ENCODE measurements around the gene LOXL3.

LOXL3 gene

DNA sequence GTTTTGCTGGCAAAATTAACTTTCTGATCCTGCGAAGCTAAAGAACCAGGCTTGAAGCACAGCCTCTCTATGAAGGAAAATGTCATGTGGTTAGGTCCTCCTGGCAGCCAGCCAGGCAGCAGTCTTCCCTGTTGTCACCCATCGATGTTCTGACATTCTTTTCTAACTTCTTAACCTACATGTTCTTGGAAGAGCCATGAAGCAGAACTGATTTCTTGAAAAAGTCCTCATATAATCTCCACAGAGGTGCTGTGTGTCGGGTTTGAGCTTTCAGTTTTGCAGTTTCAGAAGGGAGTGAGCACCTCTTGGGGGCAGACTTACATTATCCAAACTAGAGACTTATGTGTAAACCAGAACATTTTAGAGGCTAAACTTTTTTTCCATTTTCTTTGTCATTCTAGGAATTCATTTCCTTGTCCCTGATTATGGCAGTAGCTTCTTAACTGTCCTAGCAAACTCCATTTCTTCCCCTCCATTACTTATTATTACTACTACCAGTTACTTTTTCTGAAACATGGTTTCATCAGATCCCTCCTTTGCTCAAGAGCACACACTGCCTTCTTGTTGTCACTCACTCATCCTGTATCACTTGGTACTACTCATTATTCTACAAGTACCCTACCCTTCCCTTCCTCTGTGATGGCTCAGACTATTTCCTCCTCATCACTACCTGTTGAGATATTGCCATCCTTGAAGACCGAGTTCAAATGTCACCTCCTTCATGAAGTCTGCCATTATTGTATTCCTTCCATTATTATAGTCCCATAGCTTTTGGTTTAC, 31.9 kb upstream of the LOXL3 start:
- TF ChIP-seq CTCF (IDR thresholded peaks at IDR 0.05; ENCODE audit: poor library complexity, severe bottlenecking) = no peak
- Histone ChIP-seq H3K4me1 (ENCODE audit: insufficient read depth, poor library complexity, severe bottlenecking) (no peaks in the 10 kb centered on the region), H3K4me3 (ENCODE audit: severe bottlenecking) (no peak overlapping the region), H3K9me3 (ENCODE audit: severe bottlenecking) (no peaks in the 10 kb centered on the region), H3K27ac (ENCODE audit: poor library complexity, severe bottlenecking) (no peak overlapping the region), H3K36me3 (ENCODE audit: low read depth) (no peaks in the 10 kb centered on the region), H3K27me3 (ENCODE audit: insufficient read depth, poor library complexity, severe bottlenecking) (no peaks in the 10 kb centered on the region)
- ATAC-seq (ENCODE audit: low read depth) (no peak), DNase-seq (ENCODE audit: low spot score) (no peak)

GRCh38 chr2:74584088-74584645, 30.4 kb upstream of the LOXL3 start:
- Histone ChIP-seq H3K27ac (ENCODE audit: poor library complexity, severe bottlenecking) (no peak overlapping the region), H3K4me3 (ENCODE audit: severe bottlenecking) (no peak overlapping the region), H3K36me3 (ENCODE audit: low read depth) (no peaks in the 10 kb centered on the region), H3K9me3 (ENCODE audit: severe bottlenecking) (no peaks in the 10 kb centered on the region), H3K4me1 (ENCODE audit: insufficient read depth, poor library complexity, severe bottlenecking) (no peaks in the 10 kb centered on the region), H3K27me3 (ENCODE audit: insufficient read depth, poor library complexity, severe bottlenecking) (no peaks in the 10 kb centered on the region)
- TF ChIP-seq CTCF (IDR thresholded peaks at IDR 0.05; ENCODE audit: poor library complexity, severe bottlenecking) = no peak
- DNase-seq (ENCODE audit: low spot score) (no peak), ATAC-seq (ENCODE audit: low read depth) (no peak)

- no peak for TF ChIP-seq CTCF (IDR thresholded peaks at IDR 0.05; ENCODE audit: poor library complexity, severe bottlenecking)
- ATAC-seq (ENCODE audit: low read depth) (no peak), DNase-seq (ENCODE audit: low spot score) (no peak)
- Histone ChIP-seq H3K27ac (ENCODE audit: poor library complexity, severe bottlenecking) (no peak overlapping the region), H3K4me3 (ENCODE audit: severe bottlenecking) (no peak overlapping the region), H3K27me3 (ENCODE audit: insufficient read depth, poor library complexity, severe bottlenecking) (no peaks in the 10 kb centered on the region), H3K36me3 (ENCODE audit: low read depth) (no peaks in the 10 kb centered on the region), H3K9me3 (ENCODE audit: severe bottlenecking) (no peaks in the 10 kb centered on the region), H3K4me1 (ENCODE audit: insufficient read depth, poor library complexity, severe bottlenecking) (no peaks in the 10 kb centered on the region)
These were observed 29.8 kb upstream of the LOXL3 start for GRCh38 chr2:74583504-74583903.

DNA sequence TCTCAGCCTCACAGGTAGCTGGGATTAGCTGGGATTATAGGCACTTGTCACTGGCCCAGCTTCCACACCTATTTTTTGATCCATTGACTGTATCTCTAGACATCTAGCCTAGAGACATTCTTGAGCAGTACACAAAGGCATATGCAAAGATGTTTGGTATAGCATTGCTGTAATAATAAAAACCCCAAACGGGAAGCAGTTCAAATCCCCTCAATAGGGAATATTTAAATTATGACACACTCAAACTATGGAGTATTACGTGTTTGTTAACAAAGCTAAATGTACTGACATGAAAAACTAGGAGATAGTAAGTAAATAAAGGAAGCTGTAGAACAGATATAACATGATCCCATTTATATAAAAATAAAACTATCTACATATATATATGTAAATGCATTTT, 28.4 kb upstream of the LOXL3 start:
- no peak for DNase-seq (ENCODE audit: low spot score)
- Histone ChIP-seq H3K4me3 (ENCODE audit: severe bottlenecking) (no peak overlapping the region), H3K27me3 (ENCODE audit: insufficient read depth, poor library complexity, severe bottlenecking) (no peaks in the 10 kb centered on the region), H3K4me1 (ENCODE audit: insufficient read depth, poor library complexity, severe bottlenecking) (no peaks in the 10 kb centered on the region), H3K9me3 (ENCODE audit: severe bottlenecking) (no peaks in the 10 kb centered on the region), H3K36me3 (ENCODE audit: low read depth) (no peaks in the 10 kb centered on the region), H3K27ac (ENCODE audit: poor library complexity, severe bottlenecking) (no peak overlapping the region)
- TF ChIP-seq CTCF (IDR thresholded peaks at IDR 0.05; ENCODE audit: poor library complexity, severe bottlenecking) = no peak
- ATAC-seq (ENCODE audit: low read depth) = no peak

DNA sequence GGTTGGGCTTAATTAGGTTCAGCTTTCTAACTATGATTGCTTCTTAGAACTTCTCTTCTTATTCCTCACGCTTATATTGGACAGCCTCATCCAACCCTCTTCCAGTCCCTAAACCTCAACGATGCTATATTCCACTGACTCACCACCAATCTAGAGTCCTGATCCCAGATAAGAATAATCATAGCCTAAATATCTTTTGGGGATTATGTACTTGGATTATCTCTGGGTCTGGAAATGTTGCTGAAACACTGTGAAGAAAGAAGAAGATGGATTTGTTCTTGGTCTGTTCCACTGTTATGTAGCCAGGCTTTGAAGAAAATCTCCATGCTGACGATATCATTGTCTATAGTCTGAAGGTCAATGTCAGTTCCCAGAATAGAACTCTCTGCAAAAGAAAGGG, 27.7 kb upstream of the LOXL3 start:
- Histone ChIP-seq H3K9me3 (ENCODE audit: severe bottlenecking) (no peaks in the 10 kb centered on the region), H3K4me1 (ENCODE audit: insufficient read depth, poor library complexity, severe bottlenecking) (no peaks in the 10 kb centered on the region), H3K4me3 (ENCODE audit: severe bottlenecking) (no peak overlapping the region), H3K36me3 (ENCODE audit: low read depth) (no peaks in the 10 kb centered on the region), H3K27ac (ENCODE audit: poor library complexity, severe bottlenecking) (no peak overlapping the region), H3K27me3 (ENCODE audit: insufficient read depth, poor library complexity, severe bottlenecking) (no peaks in the 10 kb centered on the region)
- no peak for TF ChIP-seq CTCF (IDR thresholded peaks at IDR 0.05; ENCODE audit: poor library complexity, severe bottlenecking)
- ATAC-seq (ENCODE audit: low read depth) (no peak), DNase-seq (ENCODE audit: low spot score) (no peak)
